Nephron progenitor cell (in vitro differentiated cells): ENCODE results near the gene TAF11L2.
"Not testable (repeated sequence)": the region's sequence is repeated elsewhere in the genome, so short reads cannot be mapped to it uniquely, and the experiment has no call there.

Experiments used
- DNase-seq: peaks from one replicate; pipeline ENCODE4 v3.0.0; 2021
- H3K27ac Mint-ChIP-seq: 2 replicates; pipeline ENCODE4 v1.8.0; 2021; ENCODE audit warnings: mild to moderate bottlenecking, moderate library complexity, mixed read lengths
- H3K27me3 Mint-ChIP-seq: 2 replicates; pipeline ENCODE4 v1.8.0; 2021; ENCODE audit warnings: mild to moderate bottlenecking, low read depth, mixed read lengths; ENCODE audit not compliant: poor library complexity
- H3K36me3 Mint-ChIP-seq: 2 replicates; pipeline ENCODE4 v1.8.0; 2021; ENCODE audit warnings: low read depth, mixed read lengths
- H3K4me1 Mint-ChIP-seq: 2 replicates; pipeline ENCODE4 v1.8.0; 2021; ENCODE audit warnings: mixed read lengths
- H3K4me3 Mint-ChIP-seq: 2 replicates; pipeline ENCODE4 v1.8.0; 2021; ENCODE audit warnings: mild to moderate bottlenecking, moderate library complexity, mixed read lengths
- H3K9me3 Mint-ChIP-seq: 2 replicates; pipeline ENCODE4 v1.8.0; 2021; ENCODE audit warnings: mild to moderate bottlenecking, moderate library complexity, mixed read lengths
- TF ChIP-seq, protein P1 (sequence below): fragments of 200-600 bp; sonication (generic); IDR thresholded peaks from 2 replicates; pipeline ENCODE4 v1.5.0; 2021; ENCODE audit warnings: antibody characterized with exemption

Gene TAF11L2

GRCh38 chr5:17470064-17470463 is 28.0 kb upstream of the TAF11L2 start:
- Mint-ChIP-seq H3K4me3 (no peak overlapping the region), H3K27me3 (peaks cover 7% of the 10 kb centered on the region), H3K27ac (no peak overlapping the region), H3K4me1 (no peaks in the 10 kb centered on the region), H3K36me3 (no peaks in the 10 kb centered on the region), H3K9me3 (no peaks in the 10 kb centered on the region)
- TF ChIP-seq, protein P1, sequence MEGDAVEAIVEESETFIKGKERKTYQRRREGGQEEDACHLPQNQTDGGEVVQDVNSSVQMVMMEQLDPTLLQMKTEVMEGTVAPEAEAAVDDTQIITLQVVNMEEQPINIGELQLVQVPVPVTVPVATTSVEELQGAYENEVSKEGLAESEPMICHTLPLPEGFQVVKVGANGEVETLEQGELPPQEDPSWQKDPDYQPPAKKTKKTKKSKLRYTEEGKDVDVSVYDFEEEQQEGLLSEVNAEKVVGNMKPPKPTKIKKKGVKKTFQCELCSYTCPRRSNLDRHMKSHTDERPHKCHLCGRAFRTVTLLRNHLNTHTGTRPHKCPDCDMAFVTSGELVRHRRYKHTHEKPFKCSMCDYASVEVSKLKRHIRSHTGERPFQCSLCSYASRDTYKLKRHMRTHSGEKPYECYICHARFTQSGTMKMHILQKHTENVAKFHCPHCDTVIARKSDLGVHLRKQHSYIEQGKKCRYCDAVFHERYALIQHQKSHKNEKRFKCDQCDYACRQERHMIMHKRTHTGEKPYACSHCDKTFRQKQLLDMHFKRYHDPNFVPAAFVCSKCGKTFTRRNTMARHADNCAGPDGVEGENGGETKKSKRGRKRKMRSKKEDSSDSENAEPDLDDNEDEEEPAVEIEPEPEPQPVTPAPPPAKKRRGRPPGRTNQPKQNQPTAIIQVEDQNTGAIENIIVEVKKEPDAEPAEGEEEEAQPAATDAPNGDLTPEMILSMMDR = no peak
- DNase-seq = no peak

- DNase-seq, H3K9me3 Mint-ChIP-seq, H3K27ac Mint-ChIP-seq, H3K4me3 Mint-ChIP-seq, H3K36me3 Mint-ChIP-seq: not testable (repeated sequence)
- Mint-ChIP-seq H3K27me3 (peaks cover 11% of the 10 kb centered on the region), H3K4me1 (peaks cover 11% of the 10 kb centered on the region)
These were observed 23.0 kb upstream of the TAF11L2 start for GRCh38 chr5:17475064-17475463.

DNA sequence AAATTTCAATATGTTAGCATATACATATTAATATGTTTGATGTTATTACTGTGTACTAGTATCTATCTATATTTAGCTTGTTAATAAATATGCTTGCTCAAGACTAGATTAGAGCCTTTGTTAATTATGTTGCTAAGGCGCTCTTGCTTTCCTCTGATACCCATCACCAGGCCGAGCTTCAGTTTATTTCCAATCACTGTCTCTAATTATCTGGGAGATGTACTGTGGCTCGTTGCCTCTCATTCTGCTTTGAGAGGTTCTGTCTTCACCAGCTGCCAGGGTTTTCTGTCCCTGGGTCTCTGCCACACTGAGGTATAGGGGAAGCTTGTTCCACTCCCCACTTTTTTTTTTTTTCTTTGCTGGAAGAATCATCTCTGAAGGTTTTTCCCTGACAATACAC is 21.0 kb upstream of the TAF11L2 start:
- H3K27ac Mint-ChIP-seq = no peak overlapping the region
- peaks cover 12% of the 10 kb centered on the region for H3K27me3 Mint-ChIP-seq
- peaks cover 11% of the 10 kb centered on the region for H3K4me1 Mint-ChIP-seq
- H3K36me3 Mint-ChIP-seq = no peaks in the 10 kb centered on the region
- no peak overlapping the region for H3K4me3 Mint-ChIP-seq
- DNase-seq = no peak
- H3K9me3 Mint-ChIP-seq = no peaks in the 10 kb centered on the region
- TF ChIP-seq, protein P1 = no peak

- no peak for DNase-seq
- Mint-ChIP-seq H3K27ac (peak overlapping the region; percentile 84), H3K36me3 (no peaks in the 10 kb centered on the region), H3K4me1 (peaks cover 11% of the 10 kb centered on the region), H3K27me3 (peaks cover 12% of the 10 kb centered on the region), H3K9me3 (no peaks in the 10 kb centered on the region), H3K4me3 (no peak overlapping the region)
- TF ChIP-seq, protein P1 = no peak
These were observed 20.3 kb upstream of the TAF11L2 start for GRCh38 chr5:17477573-17478265.

- Mint-ChIP-seq H3K36me3 (no peaks in the 10 kb centered on the region), H3K9me3 (no peaks in the 10 kb centered on the region), H3K4me1 (peaks cover 11% of the 10 kb centered on the region), H3K4me3 (no peak overlapping the region), H3K27me3 (peaks cover 8% of the 10 kb centered on the region), H3K27ac (peak overlapping the region; percentile 69)
- no peak for DNase-seq
- TF ChIP-seq, protein P1 = no peak
These were observed 16.7 kb upstream of the TAF11L2 start for GRCh38 chr5:17481378-17481777.

DNA sequence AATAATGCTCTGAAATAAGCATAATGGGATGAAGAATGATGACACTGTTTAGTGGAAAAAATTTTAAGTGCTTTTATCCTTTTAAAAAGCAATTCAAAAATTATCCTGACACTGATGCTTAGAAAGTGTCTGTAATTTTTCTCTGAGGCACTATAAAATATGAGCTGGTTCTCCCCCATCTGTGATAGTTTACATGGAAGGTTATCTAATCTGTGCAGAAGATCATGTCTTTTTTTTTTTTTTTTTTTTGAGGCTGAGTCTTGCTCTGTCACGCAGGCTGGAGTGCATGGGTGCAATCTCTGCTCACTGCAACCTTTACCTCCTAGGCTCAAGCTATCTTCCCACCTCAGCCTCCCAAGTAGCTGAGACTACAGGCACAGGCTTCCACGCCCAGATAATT is 15.2 kb upstream of the TAF11L2 start:
- DNase-seq = no peak
- Mint-ChIP-seq H3K4me3 (no peak overlapping the region), H3K36me3 (no peaks in the 10 kb centered on the region), H3K27me3 (peaks cover 4% of the 10 kb centered on the region), H3K9me3 (no peaks in the 10 kb centered on the region), H3K27ac (no peak overlapping the region), H3K4me1 (peaks cover 6% of the 10 kb centered on the region)
- TF ChIP-seq, protein P1 = no peak

GRCh38 chr5:17486464-17487173 is 11.4 kb upstream of the TAF11L2 start:
- DNase-seq, H3K27me3 Mint-ChIP-seq, H3K4me1 Mint-ChIP-seq, H3K36me3 Mint-ChIP-seq, H3K4me3 Mint-ChIP-seq, H3K27ac Mint-ChIP-seq, H3K9me3 Mint-ChIP-seq: not testable (repeated sequence)
